Esophagus squamous epithelium (tissue), 5 donors: ENCODE measurements around the gene NAV2. TPM values are rescaled to one million over a fixed set of nuclear protein-coding genes. Genes with fewer than 3 reads are reported as not detected.
"Not testable (repeated sequence)": the region's sequence is repeated elsewhere in the genome, so short reads cannot be mapped to it uniquely, and the experiment has no call there.

Experiments used
- DNase-seq: peaks from one replicate; lab custom pipeline; 2025; lab: John Stamatoyannopoulos, UW
- H3K27ac ChIP-seq, 4 donors: fragments of 200-600 bp; sonication (generic); one replicate each; pipeline ENCODE4 v1.5.1; 2016 to 2019; ENCODE audit warnings: mild to moderate bottlenecking in 1 of 4
- H3K27me3 ChIP-seq, 4 donors: fragments of 200-600 bp; sonication (generic); 1 replicate in 3 of 4; 2 replicates in 1 of 4; pipeline versions ENCODE4 v1.5.1 to v1.6.0; 2017 to 2021; ENCODE audit warnings: antibody characterized with exemption in 1 of 4
- H3K36me3 ChIP-seq, 3 donors: fragments of 200-600 bp; sonication (generic); one replicate each; pipeline ENCODE4 v1.5.1; 2016 to 2019
- H3K4me1 ChIP-seq, 3 donors: fragments of 200-600 bp; sonication (generic); one replicate each; pipeline ENCODE4 v1.5.1; 2017 to 2019
- H3K4me3 ChIP-seq, 4 donors: fragments of 200-600 bp; sonication (generic); 1 replicate in 3 of 4; 2 replicates in 1 of 4; pipeline ENCODE4 v1.5.1; 2016 to 2019; ENCODE audit warnings: mild to moderate bottlenecking in 2 of 4, moderate library complexity in 1 of 4
- H3K9me3 ChIP-seq, 3 donors: fragments of 200-600 bp; sonication (generic); one replicate each; pipeline ENCODE4 v1.5.1; 2016 to 2019
- CTCF ChIP-seq, 6 experiments: fragments of 450-650 bp in 4 of 6; fragments of 200-600 bp in 2 of 6; sonication (generic) in 2 of 6; IDR thresholded peaks; one replicate each; pipeline ENCODE4 v1.5.1; 2016 to 2019; ENCODE audit warnings: antibody characterized with exemption in 6 of 6, mild to moderate bottlenecking in 4 of 6, moderate library complexity in 4 of 6
- POLR2A ChIP-seq, 4 donors: fragments of 450-650 bp; IDR thresholded peaks; one replicate each; pipeline ENCODE4 v1.6.1; 2017; ENCODE audit warnings: antibody characterized with exemption in 4 of 4, mild to moderate bottlenecking in 4 of 4, moderate library complexity in 3 of 4
- WGBS, 2 donors: methylation state at CpG; one replicate each; pipeline ENCODE4 v1.1.5; 2018; 5-methylcytosine and 5-hydroxymethylcytosine counted together
- intact Hi-C: fragments of 100-400 bp; cut with DNase I; formaldehyde crosslinking; loops from one replicate; pipeline ENCODE4 v1.15.0; 2022
- total RNA-seq, 4 donors: library from RNA; depleted of rRNA; stranded (reverse); fragments of >200 nt; gene quantifications; one replicate each; pipeline ENCODE4 v1.1.0, GENCODE V29; 2016
- donor health status: DM: yes; HTN: yes; CAD: no.

NAV2 gene
- total RNA-seq, 4 donors from 2014 or later = 4.9 to 19.1 (median 14.6) TPM

DNA sequence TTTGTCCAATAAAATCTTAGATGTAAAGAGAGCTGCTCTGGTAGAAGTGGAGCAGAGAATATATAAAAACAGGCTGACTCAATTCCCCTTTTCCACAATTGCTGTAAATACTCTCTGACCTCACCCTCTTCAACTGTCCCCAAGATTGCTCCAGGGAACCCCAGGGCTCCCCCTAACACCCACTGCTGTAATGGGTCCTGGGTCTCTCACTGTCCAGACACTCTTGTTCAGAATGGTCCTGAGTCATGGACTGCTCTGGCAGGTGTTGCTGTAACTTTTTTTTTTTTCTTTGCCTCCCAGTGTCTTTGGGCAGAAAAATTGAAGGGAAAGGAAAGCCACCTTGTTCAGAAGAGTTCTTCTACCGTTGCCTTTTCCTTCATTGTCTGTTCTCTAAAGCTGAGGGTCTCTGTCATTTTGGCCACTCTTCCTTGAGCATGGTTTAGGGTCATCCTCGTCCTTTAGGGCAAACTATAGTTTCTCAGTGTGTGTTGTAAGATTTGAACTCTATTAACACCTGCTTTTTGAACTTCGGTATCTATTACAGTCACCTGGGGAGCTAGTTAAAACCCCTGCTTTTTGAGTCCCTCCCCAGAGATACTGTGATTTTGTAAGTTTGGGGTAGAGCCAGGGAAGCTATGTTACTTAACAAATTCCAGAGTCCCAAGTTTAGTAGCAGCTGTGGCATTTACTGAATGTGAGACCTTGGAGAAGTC is 209.5 kb downstream of the NAV2 start:
- intact Hi-C loops = no loop called here
- no peaks in the 10 kb centered on the region for H3K27me3 ChIP-seq
- peaks cover 0 to 7% (median 0%) of the 10 kb centered on the region in 3 donors for H3K36me3 ChIP-seq
- H3K27ac ChIP-seq = no peak overlapping the region
- H3K4me3 ChIP-seq = no peak overlapping the region
- no peak for DNase-seq
- TF ChIP-seq CTCF (IDR thresholded peaks at IDR 0.05) = no peak
- TF ChIP-seq POLR2A (IDR thresholded peaks at IDR 0.05) = no peak
- H3K4me1 ChIP-seq = peaks cover 0 to 41% (median 0%) of the 10 kb centered on the region in 3 donors
- 91 to 96% methylated on average over 3 of the region's 3 CpGs for WGBS, 2 donors
- no peaks in the 10 kb centered on the region for H3K9me3 ChIP-seq

DNA sequence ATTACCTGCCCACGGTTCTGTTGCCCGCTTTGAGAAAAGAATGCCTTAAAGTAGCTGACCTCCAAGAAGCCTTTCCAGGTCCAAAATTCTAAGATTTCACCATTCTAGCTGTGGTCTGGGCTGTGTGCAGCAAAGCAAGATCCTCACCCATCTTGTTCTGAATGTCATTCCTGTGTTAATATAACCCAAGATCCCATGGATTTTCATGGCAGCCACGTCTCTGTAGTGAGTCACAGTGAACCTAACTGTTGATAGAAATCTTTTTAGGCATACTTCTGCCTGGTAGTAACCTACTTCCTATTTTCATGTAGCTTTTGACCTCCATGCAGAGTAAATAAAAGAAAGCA is 210.0 kb downstream of the NAV2 start:
- TF ChIP-seq CTCF (IDR thresholded peaks at IDR 0.05) (no peak), POLR2A (IDR thresholded peaks at IDR 0.05) (no peak)
- WGBS, 2 donors = 67 to 82% methylated on average over 1 to 3 of the region's 3 CpGs
- no peak overlapping the region for H3K4me3 ChIP-seq
- no peaks in the 10 kb centered on the region for H3K9me3 ChIP-seq
- no peak overlapping the region for H3K27ac ChIP-seq
- H3K27me3 ChIP-seq = no peaks in the 10 kb centered on the region
- peaks cover 0 to 1% (median 0%) of the 10 kb centered on the region in 3 donors for H3K36me3 ChIP-seq
- DNase-seq = no peak
- intact Hi-C loops = no loop called here
- H3K4me1 ChIP-seq = peaks cover 0 to 45% (median 0%) of the 10 kb centered on the region in 3 donors

- H3K9me3 ChIP-seq = no peaks in the 10 kb centered on the region
- no peak overlapping the region for H3K4me3 ChIP-seq
- H3K27ac ChIP-seq = no peak overlapping the region
- WGBS, 2 donors = 85 to 90% methylated on average over 1 of the region's 1 CpG
- intact Hi-C loops = no loop called here
- TF ChIP-seq POLR2A (IDR thresholded peaks at IDR 0.05) (no peak), CTCF (IDR thresholded peaks at IDR 0.05) (no peak)
- no peaks in the 10 kb centered on the region for H3K36me3 ChIP-seq
- H3K4me1 ChIP-seq = peaks cover 0 to 37% (median 0%) of the 10 kb centered on the region in 3 donors
- no peaks in the 10 kb centered on the region for H3K27me3 ChIP-seq
- no peak for DNase-seq
Measured at GRCh38 chr11:19923626-19924025, 211.0 kb downstream of the NAV2 start.

GRCh38 chr11:19924311-19924710 is 211.7 kb downstream of the NAV2 start:
- intact Hi-C loops = no loop called here
- no peaks in the 10 kb centered on the region for H3K36me3 ChIP-seq
- no peak for DNase-seq
- no peaks in the 10 kb centered on the region for H3K27me3 ChIP-seq
- WGBS, 2 donors = 52 to 67% methylated on average over 1 of the region's 1 CpG
- H3K4me1 ChIP-seq = peaks cover 0 to 31% (median 0%) of the 10 kb centered on the region in 3 donors
- H3K9me3 ChIP-seq = no peaks in the 10 kb centered on the region
- no peak overlapping the region for H3K27ac ChIP-seq
- TF ChIP-seq POLR2A (IDR thresholded peaks at IDR 0.05) (no peak), CTCF (IDR thresholded peaks at IDR 0.05) (no peak)
- H3K4me3 ChIP-seq = no peak overlapping the region

- intact Hi-C loops = no loop called here
- 9 to 43% methylated on average over 1 of the region's 1 CpG for WGBS, 2 donors
- Histone ChIP-seq H3K9me3 (no peaks in the 10 kb centered on the region), H3K27ac (no peak overlapping the region), H3K4me1 (peaks cover 0 to 26% (median 0%) of the 10 kb centered on the region in 3 donors), H3K27me3 (no peaks in the 10 kb centered on the region), H3K4me3 (no peak overlapping the region), H3K36me3 (no peaks in the 10 kb centered on the region)
- DNase-seq = no peak
- TF ChIP-seq POLR2A (IDR thresholded peaks at IDR 0.05) (no peak), CTCF (IDR thresholded peaks at IDR 0.05) (no peak)
Measured at GRCh38 chr11:19924716-19925115, 212.1 kb downstream of the NAV2 start.

- H3K27me3 ChIP-seq, H3K27ac ChIP-seq, H3K9me3 ChIP-seq, intact Hi-C loops, H3K4me3 ChIP-seq, H3K36me3 ChIP-seq, DNase-seq: not testable (repeated sequence)
- WGBS, 2 donors = 55 to 63% methylated on average over 2 of the region's 2 CpGs
- H3K4me1 ChIP-seq = peaks cover 0 to 16% (median 0%) of the 10 kb centered on the region in 3 donors
Measured at GRCh38 chr11:19927403-19927802, 214.8 kb downstream of the NAV2 start.
